ENCODE measurements around the gene ELMOD3. TPM values are rescaled to one million over a fixed set of nuclear protein-coding genes. Genes with fewer than 3 reads are reported as not detected.

ELMOD3 gene
- total RNA-seq, 4 donors from 2014 or later, result 13.3 to 37.8 (median 32.8) TPM

DNA sequence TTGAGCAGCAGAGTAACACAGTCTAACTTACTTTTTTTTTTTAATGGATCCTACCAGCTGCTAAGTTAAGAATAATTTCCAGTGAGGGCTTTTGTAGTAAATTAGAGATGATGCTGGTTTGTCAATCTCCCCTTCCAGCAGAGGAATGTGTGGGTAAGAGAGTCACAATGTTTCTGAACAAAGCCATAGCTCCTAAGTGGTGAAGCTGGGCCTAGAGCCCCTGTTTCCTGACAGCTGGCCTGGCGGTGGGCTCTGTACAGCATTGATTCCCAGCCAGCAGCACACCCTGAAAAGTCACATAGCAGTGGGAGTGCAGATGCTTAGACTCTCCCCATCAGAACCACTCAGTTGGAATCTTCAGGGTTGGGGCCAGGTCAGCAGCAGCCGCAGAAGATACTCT is 31.2 kb downstream of the ELMOD3 start:
- H3K36me3 ChIP-seq, result peaks cover 0 to 11% (median 3%) of the 10 kb centered on the region in 4 donors
- TF ChIP-seq, protein P1, sequence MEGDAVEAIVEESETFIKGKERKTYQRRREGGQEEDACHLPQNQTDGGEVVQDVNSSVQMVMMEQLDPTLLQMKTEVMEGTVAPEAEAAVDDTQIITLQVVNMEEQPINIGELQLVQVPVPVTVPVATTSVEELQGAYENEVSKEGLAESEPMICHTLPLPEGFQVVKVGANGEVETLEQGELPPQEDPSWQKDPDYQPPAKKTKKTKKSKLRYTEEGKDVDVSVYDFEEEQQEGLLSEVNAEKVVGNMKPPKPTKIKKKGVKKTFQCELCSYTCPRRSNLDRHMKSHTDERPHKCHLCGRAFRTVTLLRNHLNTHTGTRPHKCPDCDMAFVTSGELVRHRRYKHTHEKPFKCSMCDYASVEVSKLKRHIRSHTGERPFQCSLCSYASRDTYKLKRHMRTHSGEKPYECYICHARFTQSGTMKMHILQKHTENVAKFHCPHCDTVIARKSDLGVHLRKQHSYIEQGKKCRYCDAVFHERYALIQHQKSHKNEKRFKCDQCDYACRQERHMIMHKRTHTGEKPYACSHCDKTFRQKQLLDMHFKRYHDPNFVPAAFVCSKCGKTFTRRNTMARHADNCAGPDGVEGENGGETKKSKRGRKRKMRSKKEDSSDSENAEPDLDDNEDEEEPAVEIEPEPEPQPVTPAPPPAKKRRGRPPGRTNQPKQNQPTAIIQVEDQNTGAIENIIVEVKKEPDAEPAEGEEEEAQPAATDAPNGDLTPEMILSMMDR (IDR thresholded peaks at IDR 0.05), result no peak
- TF ChIP-seq POLR2A (IDR thresholded peaks at IDR 0.05) (no peak), EP300 (IDR thresholded peaks at IDR 0.05; ENCODE audit: low read depth) (no peak), POLR2AphosphoS5 (IDR thresholded peaks at IDR 0.05) (no peak)
- DNase-seq, result no peak
- intact Hi-C loops (cut with DNase I; ENCODE audit: low total_unique reads) (no loop called here), in situ Hi-C loops (cut with MboI; ENCODE audit: low pct_ligation_motif_present in 1 of 4, low pct_unique_long_range_greater_than_20kb in 1 of 4, low sequenced_read_pairs in 3 of 4) (no loop called here)
- 86% methylated on average over 2 of the region's 2 CpGs; no CpG with 5 or more reads in 1 of the 2 donors for WGBS, 2 donors (ENCODE audit: low coverage in 1 of 2)
- no peak overlapping the region for H3K27ac ChIP-seq
- H3K27me3 ChIP-seq, result no peaks in the 10 kb centered on the region
- H3K4me3 ChIP-seq, result no peak overlapping the region
- H3K4me1 ChIP-seq, result no peaks in the 10 kb centered on the region
- H3K9me3 ChIP-seq, result no peaks in the 10 kb centered on the region

DNA sequence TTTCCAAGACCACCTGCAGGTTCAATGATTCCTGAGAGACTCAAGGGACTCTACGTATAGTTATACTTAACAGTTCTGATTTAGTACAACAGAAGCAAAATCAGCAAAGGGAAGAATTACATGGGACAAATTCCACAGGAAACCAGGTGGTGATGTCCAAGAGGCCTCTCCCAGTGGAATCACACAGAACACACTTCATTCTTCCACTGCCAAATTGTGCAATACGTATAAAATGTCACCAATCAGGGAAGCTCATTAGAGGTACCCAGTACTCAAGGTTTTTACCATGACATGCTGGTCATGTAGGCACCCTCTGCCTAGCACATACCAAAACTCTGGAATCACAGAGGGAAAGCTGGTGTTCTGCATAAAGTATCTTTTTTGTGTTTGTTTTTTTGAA is 33.2 kb downstream of the ELMOD3 start:
- in situ Hi-C loops (cut with MboI; ENCODE audit: low pct_ligation_motif_present in 1 of 4, low pct_unique_long_range_greater_than_20kb in 1 of 4, low sequenced_read_pairs in 3 of 4), result no loop called here
- TF ChIP-seq, protein P1 (IDR thresholded peaks at IDR 0.05), result no peak
- TF ChIP-seq EP300 (IDR thresholded peaks at IDR 0.05; ENCODE audit: low read depth) (no peak), POLR2AphosphoS5 (IDR thresholded peaks at IDR 0.05) (no peak), POLR2A (IDR thresholded peaks at IDR 0.05) (no peak)
- no peak for DNase-seq
- intact Hi-C loops (cut with DNase I; ENCODE audit: low total_unique reads), result no loop called here
- H3K27me3 ChIP-seq, result no peaks in the 10 kb centered on the region
- no peak overlapping the region for H3K4me3 ChIP-seq
- peaks cover 0 to 11% (median 0%) of the 10 kb centered on the region in 4 donors for H3K36me3 ChIP-seq
- no peaks in the 10 kb centered on the region for H3K4me1 ChIP-seq
- no peak overlapping the region for H3K27ac ChIP-seq
- H3K9me3 ChIP-seq, result no peaks in the 10 kb centered on the region
- WGBS, 2 donors (ENCODE audit: low coverage in 1 of 2), result 84% methylated on average over 2 of the region's 2 CpGs

DNA sequence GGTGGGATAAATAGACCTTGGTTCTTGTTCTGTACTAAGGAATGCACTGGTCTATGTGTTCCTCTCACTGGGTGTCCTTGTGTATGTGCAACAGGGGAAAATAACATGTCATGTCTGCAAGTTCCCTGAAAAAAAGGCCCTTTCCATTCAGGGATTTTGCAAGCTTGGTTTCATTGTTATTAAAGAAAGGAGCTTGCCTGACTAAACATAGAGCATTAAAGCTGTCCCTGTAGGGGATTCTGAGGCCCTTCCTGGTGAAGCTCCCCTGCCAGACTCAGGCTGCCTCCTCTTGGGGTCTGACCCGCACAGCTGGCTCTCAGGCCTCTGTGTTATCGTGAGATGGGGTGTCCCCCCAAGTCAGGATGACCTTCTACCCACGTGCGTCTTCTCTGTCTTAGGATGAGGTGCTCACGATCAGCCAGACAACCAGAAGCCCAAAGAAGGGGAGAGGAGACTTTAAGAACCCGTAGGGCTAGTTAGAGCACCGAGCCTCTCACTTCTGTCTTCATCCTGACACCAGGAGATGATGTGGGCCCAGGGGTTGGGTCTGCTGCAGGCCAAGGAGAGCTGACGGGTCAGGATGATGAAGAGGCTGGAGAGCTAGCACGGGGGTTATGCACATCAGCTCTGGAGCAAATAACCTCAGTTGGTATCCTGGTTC is 34.4 kb downstream of the ELMOD3 start:
- no peak for DNase-seq
- Histone ChIP-seq H3K27me3 (no peaks in the 10 kb centered on the region), H3K27ac (no peak overlapping the region), H3K4me3 (no peak overlapping the region), H3K36me3 (peaks cover 0 to 7% (median 0%) of the 10 kb centered on the region in 4 donors), H3K9me3 (no peaks in the 10 kb centered on the region), H3K4me1 (no peaks in the 10 kb centered on the region)
- intact Hi-C loops (cut with DNase I; ENCODE audit: low total_unique reads), result no loop called here
- TF ChIP-seq POLR2AphosphoS5 (IDR thresholded peaks at IDR 0.05) (no peak), EP300 (IDR thresholded peaks at IDR 0.05; ENCODE audit: low read depth) (no peak), POLR2A (IDR thresholded peaks at IDR 0.05) (no peak)
- TF ChIP-seq, protein P1 (IDR thresholded peaks at IDR 0.05), result no peak
- in situ Hi-C loops (cut with MboI; ENCODE audit: low pct_ligation_motif_present in 1 of 4, low pct_unique_long_range_greater_than_20kb in 1 of 4, low sequenced_read_pairs in 3 of 4), result no loop called here
- WGBS, 2 donors (ENCODE audit: low coverage in 1 of 2), result 85 to 88% methylated on average over 4 to 9 of the region's 9 CpGs

DNA sequence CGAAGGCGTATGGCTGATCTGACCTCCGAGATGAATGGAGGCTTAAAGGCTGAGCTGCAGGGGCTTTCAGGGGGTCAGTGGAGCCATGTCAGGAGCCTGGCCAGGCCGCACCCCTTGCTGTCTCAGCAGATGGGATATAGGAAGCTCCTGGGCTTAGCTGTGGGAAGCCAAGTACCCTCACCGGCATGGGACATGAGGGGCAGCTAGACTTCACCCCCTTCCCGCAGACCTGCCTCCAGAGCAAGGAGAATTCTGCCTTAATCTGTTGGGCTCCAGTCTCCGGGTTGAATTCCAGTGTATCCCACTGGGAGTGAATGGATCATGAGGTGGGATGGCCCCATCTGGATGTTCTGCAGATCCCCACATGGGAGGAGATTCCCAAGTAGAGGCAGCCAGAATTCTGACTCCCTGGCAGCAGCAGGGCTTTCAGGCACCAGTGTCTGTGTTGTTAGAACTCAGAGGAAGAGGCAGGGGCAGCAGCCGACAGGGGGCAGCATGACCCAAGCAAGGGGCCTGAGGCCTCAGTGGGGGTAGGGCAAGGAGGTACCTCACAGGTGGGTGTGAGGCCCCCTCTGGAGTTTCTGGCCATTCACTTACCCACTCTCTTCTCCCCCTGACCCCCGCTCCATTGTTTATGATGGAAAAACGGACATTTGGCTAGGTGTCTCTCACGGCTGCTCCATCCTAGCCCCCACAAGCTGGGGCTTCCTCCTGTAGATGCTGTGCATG is 36.5 kb downstream of the ELMOD3 start:
- in situ Hi-C loops (cut with MboI; ENCODE audit: low pct_ligation_motif_present in 1 of 4, low pct_unique_long_range_greater_than_20kb in 1 of 4, low sequenced_read_pairs in 3 of 4) (no loop called here), intact Hi-C loops (cut with DNase I; ENCODE audit: low total_unique reads) (no loop called here)
- no peak overlapping the region for H3K4me3 ChIP-seq
- TF ChIP-seq POLR2AphosphoS5 (IDR thresholded peaks at IDR 0.05) (no peak), POLR2A (IDR thresholded peaks at IDR 0.05) (no peak), EP300 (IDR thresholded peaks at IDR 0.05; ENCODE audit: low read depth) (no peak)
- TF ChIP-seq, protein P1 (IDR thresholded peaks at IDR 0.05), result peak; percentile 62 to 72 (median 64)
- H3K9me3 ChIP-seq, result no peaks in the 10 kb centered on the region
- peaks cover 0 to 7% (median 0%) of the 10 kb centered on the region in 4 donors for H3K36me3 ChIP-seq
- WGBS, 2 donors (ENCODE audit: low coverage in 1 of 2), result 84% methylated on average over 11 of the region's 11 CpGs; no CpG with 5 or more reads in 1 of the 2 donors
- H3K27me3 ChIP-seq, result no peaks in the 10 kb centered on the region
- peak; percentile 78 for DNase-seq
- H3K27ac ChIP-seq, result no peak overlapping the region
- no peaks in the 10 kb centered on the region for H3K4me1 ChIP-seq
